Fibroblast of mammary gland (primary cell): Measurements from ENCODE around the gene FAM184A.
A peak's percentile ranks its signal among the peaks of the same experiment; 100 is the strongest.

Experiments used
- DNase-seq: peaks from one replicate; pipeline ENCODE4 v3.0.0-alpha.2; 2010; ENCODE audit warnings: low read depth
- H3K4me3 ChIP-seq: 2 replicates; pipeline ENCODE4 v1.5.1; 2011; ENCODE audit warnings: low read depth, mild to moderate bottlenecking, low read length, moderate library complexity; ENCODE audit not compliant: control insufficient read depth
- TF ChIP-seq, protein P1 (sequence below): conservative IDR thresholded peaks from 2 replicates; pipeline ENCODE4 v1.5.1; 2011; ENCODE audit warnings: low read depth, low read length, inconsistent platforms; ENCODE audit not compliant: control insufficient read depth, insufficient read depth

FAM184A gene

DNA sequence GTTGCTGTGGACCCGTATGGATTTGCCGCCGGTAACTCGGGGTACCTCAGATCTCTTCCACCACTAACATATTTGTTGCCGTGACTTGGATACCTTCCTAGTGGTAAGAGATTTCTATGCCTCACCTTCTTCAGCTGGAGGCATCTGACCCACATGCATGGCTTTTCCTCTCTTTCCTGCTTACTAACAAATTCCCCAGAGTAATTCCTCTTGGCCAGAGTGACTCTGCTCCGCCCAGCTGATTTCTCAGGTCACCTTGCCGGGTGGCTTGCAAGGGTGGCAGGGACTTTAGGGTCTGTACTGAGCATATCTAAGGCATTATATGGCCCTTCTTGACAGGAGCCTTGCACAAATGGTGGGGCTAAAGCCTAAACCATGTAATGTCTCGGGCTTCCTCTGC, 38.2 kb downstream of the FAM184A start:
- no peak overlapping the region for H3K4me3 ChIP-seq
- TF ChIP-seq, protein P1, sequence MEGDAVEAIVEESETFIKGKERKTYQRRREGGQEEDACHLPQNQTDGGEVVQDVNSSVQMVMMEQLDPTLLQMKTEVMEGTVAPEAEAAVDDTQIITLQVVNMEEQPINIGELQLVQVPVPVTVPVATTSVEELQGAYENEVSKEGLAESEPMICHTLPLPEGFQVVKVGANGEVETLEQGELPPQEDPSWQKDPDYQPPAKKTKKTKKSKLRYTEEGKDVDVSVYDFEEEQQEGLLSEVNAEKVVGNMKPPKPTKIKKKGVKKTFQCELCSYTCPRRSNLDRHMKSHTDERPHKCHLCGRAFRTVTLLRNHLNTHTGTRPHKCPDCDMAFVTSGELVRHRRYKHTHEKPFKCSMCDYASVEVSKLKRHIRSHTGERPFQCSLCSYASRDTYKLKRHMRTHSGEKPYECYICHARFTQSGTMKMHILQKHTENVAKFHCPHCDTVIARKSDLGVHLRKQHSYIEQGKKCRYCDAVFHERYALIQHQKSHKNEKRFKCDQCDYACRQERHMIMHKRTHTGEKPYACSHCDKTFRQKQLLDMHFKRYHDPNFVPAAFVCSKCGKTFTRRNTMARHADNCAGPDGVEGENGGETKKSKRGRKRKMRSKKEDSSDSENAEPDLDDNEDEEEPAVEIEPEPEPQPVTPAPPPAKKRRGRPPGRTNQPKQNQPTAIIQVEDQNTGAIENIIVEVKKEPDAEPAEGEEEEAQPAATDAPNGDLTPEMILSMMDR, result no peak
- DNase-seq, result no peak

DNA sequence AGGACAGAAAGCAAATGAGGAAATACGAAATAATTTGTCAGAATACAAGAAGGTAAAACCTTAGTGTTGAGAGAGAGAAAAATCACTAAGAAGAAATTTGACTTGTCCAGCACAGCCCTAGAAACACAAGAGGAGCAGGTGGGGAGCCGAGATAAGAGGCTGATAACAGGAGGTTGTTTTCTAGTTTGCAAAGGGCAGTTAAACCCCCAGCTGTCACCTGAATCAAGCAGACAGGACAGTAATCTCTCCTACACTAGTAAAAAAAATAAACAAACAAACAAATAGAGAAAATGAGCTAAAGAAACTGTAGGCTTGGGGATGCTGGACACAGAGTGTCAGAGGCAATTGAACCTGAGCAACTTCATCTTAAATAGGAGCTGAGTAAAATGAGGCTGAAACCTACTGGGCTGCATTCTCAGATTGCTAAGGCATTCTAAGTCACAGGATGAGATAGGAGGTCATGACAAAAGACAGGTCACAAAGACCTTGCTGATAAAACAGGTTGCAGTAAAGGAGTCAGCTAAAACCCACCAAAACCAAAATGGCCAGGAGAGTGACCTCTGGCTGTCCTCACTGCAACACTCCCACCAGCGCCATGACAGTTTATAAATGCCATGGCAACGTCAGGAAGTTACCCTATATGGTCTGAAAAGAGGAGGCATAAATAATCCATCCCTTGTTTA, 40.4 kb downstream of the FAM184A start:
- DNase-seq, result no peak
- TF ChIP-seq, protein P1, result no peak

DNA sequence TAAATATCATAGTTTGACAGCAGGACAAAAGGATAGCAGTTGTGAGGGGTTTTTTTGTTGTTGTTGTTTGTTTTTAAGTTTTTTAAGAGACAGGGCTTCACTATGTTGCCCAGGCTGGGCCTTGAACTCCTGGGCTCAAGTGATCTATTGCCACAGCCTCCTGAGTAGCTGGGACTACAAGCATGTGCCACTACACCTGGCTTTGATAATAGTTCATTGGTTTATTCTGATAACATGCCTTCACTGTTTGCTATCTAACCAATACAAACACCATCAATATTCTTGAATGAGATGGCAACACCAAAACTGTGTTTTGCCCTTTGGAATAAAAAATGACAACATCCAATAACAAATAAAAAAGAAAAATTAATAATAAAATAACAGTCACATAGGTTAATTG, 41.2 kb downstream of the FAM184A start:
- TF ChIP-seq, protein P1, result no peak

More for the DNA sequence above, 40.4 kb downstream of the FAM184A start:
- H3K4me3 ChIP-seq, result no peak overlapping the region

DNA sequence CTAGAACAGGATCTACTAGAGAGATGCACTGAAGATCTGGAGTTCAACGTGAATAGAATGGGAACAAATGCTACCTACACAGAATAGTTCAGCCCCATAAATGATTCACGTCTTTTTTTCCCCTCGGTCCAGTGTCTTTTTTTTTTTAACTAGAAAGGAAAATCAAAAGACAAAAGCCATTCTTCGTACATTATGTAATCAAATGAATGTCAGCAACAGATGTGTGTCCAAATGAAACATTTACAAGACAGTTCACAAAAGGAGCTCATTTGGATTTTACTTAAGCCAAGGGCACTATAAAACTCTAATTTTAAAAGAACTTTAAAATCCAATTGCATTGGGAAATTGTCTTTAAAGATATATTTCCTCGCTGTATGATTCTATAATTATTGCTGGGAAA, 42.4 kb downstream of the FAM184A start:
- DNase-seq, result no peak
- H3K4me3 ChIP-seq, result no peak overlapping the region
- TF ChIP-seq, protein P1, result no peak

More for the DNA sequence above, 41.2 kb downstream of the FAM184A start:
- DNase-seq, result no peak
- no peak overlapping the region for H3K4me3 ChIP-seq

DNA sequence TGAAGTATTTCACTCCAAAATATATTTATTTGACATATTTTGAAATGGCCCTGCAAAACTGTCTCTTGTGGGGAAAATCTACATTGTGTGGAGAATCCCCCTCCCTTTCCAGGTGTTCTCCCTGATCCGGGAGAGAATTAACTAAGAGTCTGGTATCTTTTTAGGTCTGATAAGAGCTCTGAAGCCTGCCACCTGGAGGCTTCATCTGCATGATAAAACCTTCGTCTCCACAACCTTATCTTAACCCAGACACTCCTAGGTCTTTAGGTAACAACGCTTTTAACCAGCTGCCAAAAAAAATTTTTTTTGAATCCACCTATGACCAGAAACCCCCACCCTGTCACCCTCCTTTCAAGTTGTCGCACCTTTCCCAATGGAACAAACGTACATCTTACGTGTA, 43.0 kb downstream of the FAM184A start:
- TF ChIP-seq, protein P1, result no peak
- DNase-seq, result no peak
- no peak overlapping the region for H3K4me3 ChIP-seq

DNA sequence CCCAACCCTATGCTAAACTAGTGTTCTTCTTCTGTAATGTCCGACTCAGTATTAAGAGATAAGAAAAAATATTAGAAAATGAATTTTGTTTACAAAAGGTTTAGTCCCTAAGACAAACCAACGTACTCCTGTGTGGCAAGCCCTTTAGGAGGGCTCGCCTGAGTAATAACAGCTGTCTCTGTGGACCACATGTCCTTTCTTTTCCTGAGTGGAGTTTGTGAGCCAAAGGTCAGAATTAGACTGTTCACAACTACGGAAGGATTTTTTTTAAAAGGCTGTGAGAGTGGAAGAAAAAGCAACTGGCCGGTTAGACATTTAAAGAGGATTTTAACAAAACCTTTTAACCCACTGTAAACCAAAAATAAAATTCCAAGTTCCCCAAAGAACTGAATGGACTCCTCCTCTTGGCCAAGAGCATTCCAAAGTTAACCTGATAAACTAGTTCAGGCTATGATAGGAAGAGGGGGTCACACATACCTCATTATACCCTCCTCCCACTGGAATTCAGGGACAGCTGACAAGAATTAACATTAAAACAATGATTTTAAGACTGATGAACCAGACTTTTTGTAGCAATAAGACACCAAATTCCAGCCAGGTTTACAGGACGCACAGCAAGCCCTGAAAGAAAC, 43.5 kb downstream of the FAM184A start:
- no peak overlapping the region for H3K4me3 ChIP-seq
- DNase-seq, result peak; percentile 34
- TF ChIP-seq, protein P1, result no peak
